ENCODE data around the gene ALDH8A1. TPM values are rescaled to one million over a fixed set of nuclear protein-coding genes. Genes with fewer than 3 reads are reported as not detected.

ALDH8A1 gene
- total and polyA plus RNA-seq, 10 of the 15 experiments (the other 5 are each of a cell fraction or from before 2014, with no cell fraction given): 0.13 to 1.8 (median 0.62) TPM; not detected in 3

GRCh38 chr6:134938896-134939295 is 11.0 kb downstream of the ALDH8A1 start (continued):
- TF ChIP-seq EGR1 (IDR thresholded peaks at IDR 0.05; ENCODE audit: borderline replicate concordance in 1 of 2, low read depth in 2 of 2, low read length in 2 of 2): 0 out of 3 replicates have a peak, but pooled peaks of 1 of the 2 experiments have one; percentile 26
- TF ChIP-seq ATF2 (IDR thresholded peaks at IDR 0.05; ENCODE audit: low read length): peak; percentile 44; the same call in 1 of the 2 replicates
- 0 out of 2 replicates have a peak, but pooled peaks have one; percentile 12 for TF ChIP-seq IKZF1 (conservative IDR thresholded peaks at IDR 0.05)
- no peak for TF ChIP-seq JUND (IDR thresholded peaks at IDR 0.05; ENCODE audit: low read depth, low read length)
- TF ChIP-seq CHD4 (IDR thresholded peaks at IDR 0.05): no peak
- TF ChIP-seq ATF7 (IDR thresholded peaks at IDR 0.05; ENCODE audit: low read depth): 0 out of 2 replicates have a peak, but pooled peaks have one; percentile 34
- TF ChIP-seq STAT3 (IDR thresholded peaks at IDR 0.05; ENCODE audit: low read depth, low read length): no peak

GRCh38 chr6:134937426-134937825 is 12.5 kb downstream of the ALDH8A1 start:
- Histone ChIP-seq H3K4me2 (ENCODE audit: control insufficient read depth, insufficient read depth) (no peak overlapping the region), H3K36me3 (ENCODE audit: control insufficient read depth in 2 of 2, insufficient read depth in 2 of 2, low read length in 1 of 2) (no peaks in the 10 kb centered on the region), H3K79me2 (ENCODE audit: control insufficient read depth, insufficient read depth, low read length) (no peaks in the 10 kb centered on the region), H3K27ac (ENCODE audit: control insufficient read depth, insufficient read depth) (no peak overlapping the region), H2AFZ (ENCODE audit: control insufficient read depth, low read depth, low read length) (no peak overlapping the region), H3K4me1 (ENCODE audit: control insufficient read depth, insufficient read depth, low read length) (peaks cover 6% of the 10 kb centered on the region; the same call in 1 of the 2 replicates), H3K4me3 (no peak overlapping the region), H3K9me3 (replicated peaks; ENCODE audit: control insufficient read depth, insufficient read depth, low read length) (no peaks in the 10 kb centered on the region), H3K9ac (ENCODE audit: control insufficient read depth, insufficient read depth, low read length) (no peak overlapping the region), H4K20me1 (ENCODE audit: control insufficient read depth, insufficient read depth) (no peaks in the 10 kb centered on the region), H3K27me3 (replicated peaks in 1 of 2; ENCODE audit: control insufficient read depth in 2 of 2, insufficient read depth in 2 of 2, low read length in 1 of 2) (no peaks in the 10 kb centered on the region)
- 58% methylated on average over 5 of the region's 5 CpGs for WGBS (ENCODE audit: insufficient coverage, insufficient replicate concordance, low lambda C conversion rate, missing lambda C conversion rate)
- ChIA-PET CTCF (interaction anchor here (5.7 kb wide), 1 partner anchor 814 kb away, joined by 56 read pairs; no protein-coding TSS in a partner anchor), SMC1A (ENCODE audit: uncharacterized antibody, unreplicated experiment) (no interaction called here), POLR2A (no interaction called here), RAD21 (ENCODE audit: unreplicated experiment) (interaction anchor here (0.6 kb wide), 1 partner anchor 825 kb away, joined by 3 read pairs; no protein-coding TSS in a partner anchor)
- DNase-seq (ENCODE audit: low read depth, low spot score) (no peak), FAIRE-seq (no peak), ATAC-seq (no peak)
- BruUV-seq (replicated peaks): no TSS peak
- in situ Hi-C loops (cut with MboI): no loop called here
- no peak for TF ChIP-seq IKZF2 (IDR thresholded peaks at IDR 0.05)
- TF ChIP-seq CREM (IDR thresholded peaks at IDR 0.05; ENCODE audit: low read depth): no peak
- no peak for TF ChIP-seq ASH2L (IDR thresholded peaks at IDR 0.05; ENCODE audit: borderline replicate concordance, low read depth)
- no peak for TF ChIP-seq TAF1 (IDR thresholded peaks at IDR 0.05; ENCODE audit: borderline replicate concordance, low read depth, low read length)
- no peak for TF ChIP-seq RAD51 (IDR thresholded peaks at IDR 0.05)
- TF ChIP-seq EGR1 (IDR thresholded peaks at IDR 0.05; ENCODE audit: borderline replicate concordance in 1 of 2, low read depth in 2 of 2, low read length in 2 of 2): no peak
- no peak for TF ChIP-seq PML (IDR thresholded peaks at IDR 0.05; ENCODE audit: low read length)
- no peak for TF ChIP-seq CEBPZ (IDR thresholded peaks at IDR 0.05; ENCODE audit: low read depth, low read length)
- TF ChIP-seq YY1 (IDR thresholded peaks at IDR 0.05; ENCODE audit: low read depth, low read length): no peak
- intact Hi-C loops (cut with micrococcal nuclease; ENCODE audit: unreplicated experiment): loop anchor here (5.0 kb wide), 1 partner anchor 295 kb away; no protein-coding TSS in a partner anchor
